Smooth muscle cell (in vitro differentiated cells): ENCODE results near the gene VIPR2. TPM values are rescaled to one million over a fixed set of nuclear protein-coding genes. Genes with fewer than 3 reads are reported as not detected.
A peak's percentile ranks its signal among the peaks of the same experiment; 100 is the strongest.

ENCODE experiments used
- DNase-seq: peaks from one replicate; lab custom pipeline; 2025; ENCODE audit not compliant: unreplicated experiment; lab: John Stamatoyannopoulos, UW
- H2AFZ ChIP-seq: fragments of 200-600 bp; sonication (generic); 2 replicates; pipeline ENCODE4 v1.6.0; 2016; ENCODE audit warnings: antibody characterized with exemption, low read depth, mild to moderate bottlenecking
- H3F3A ChIP-seq: fragments of 200-600 bp; sonication (generic); 2 replicates; pipeline ENCODE4 v1.6.0; 2017; ENCODE audit warnings: antibody characterized with exemption, low read depth
- H3K27ac ChIP-seq: fragments of 200-600 bp; sonication (generic); 2 replicates; pipeline ENCODE4 v1.5.1; 2016; ENCODE audit warnings: low read depth, mild to moderate bottlenecking
- H3K27me3 ChIP-seq: fragments of 200-600 bp; sonication (generic); 2 replicates; pipeline ENCODE4 v1.6.1; 2016; ENCODE audit warnings: low read depth, mild to moderate bottlenecking
- H3K36me3 ChIP-seq: fragments of 200-600 bp; sonication (generic); 2 replicates; pipeline ENCODE4 v1.5.1; 2016; ENCODE audit warnings: low read depth
- H3K4me1 ChIP-seq: fragments of 200-600 bp; sonication (generic); 2 replicates; pipeline ENCODE4 v1.5.1; 2016; ENCODE audit warnings: low read depth
- H3K4me2 ChIP-seq: fragments of 200-600 bp; sonication (generic); 2 replicates; pipeline ENCODE4 v1.6.0; 2016; ENCODE audit warnings: mild to moderate bottlenecking
- H3K4me3 ChIP-seq: fragments of 200-600 bp; sonication (generic); 2 replicates; pipeline ENCODE4 v1.5.1; 2016; ENCODE audit warnings: mild to moderate bottlenecking
- H3K79me2 ChIP-seq: fragments of 200-600 bp; sonication (generic); 2 replicates; pipeline ENCODE4 v1.6.0; 2016; ENCODE audit warnings: low read depth, mild to moderate bottlenecking
- H3K9ac ChIP-seq: fragments of 200-600 bp; sonication (generic); 2 replicates; pipeline ENCODE4 v1.6.0; 2016; ENCODE audit warnings: low read depth
- H3K9me3 ChIP-seq: fragments of 200-600 bp; sonication (generic); replicated peaks from 2 replicates; pipeline ENCODE4 v1.5.1; 2016; ENCODE audit warnings: low read depth
- H4K20me1 ChIP-seq: fragments of 200-600 bp; sonication (generic); 2 replicates; pipeline ENCODE4 v1.6.0; 2016; ENCODE audit warnings: low read depth
- CTCF ChIP-seq: fragments of 200-600 bp; sonication (generic); IDR thresholded peaks from 2 replicates; pipeline ENCODE4 v1.5.1; 2017; ENCODE audit warnings: borderline replicate concordance, mild to moderate bottlenecking, antibody characterized with exemption; ENCODE audit not compliant: insufficient read depth, poor library complexity, severe bottlenecking
- WGBS: methylation state at CpG from one replicate; pipeline ENCODE4 v1.1.7; 2016; ENCODE audit warnings: low lambda C conversion rate; 5-methylcytosine and 5-hydroxymethylcytosine counted together
- polyA plus RNA-seq: library from polyadenylated mRNA; unstranded; fragments of >200 nt; fragmentation: Nextera tagmentation; extraction: Ambion mirVana; gene quantifications from 2 replicates; pipeline ENCODE4 v1.2.1, GENCODE V29; 2016
- total RNA-seq: library from RNA; depleted of rRNA; stranded (reverse); fragments of >200 nt; gene quantifications from 2 replicates; pipeline ENCODE4 v1.2.3, GENCODE V29; 2014

The VIPR2 gene
- total and polyA plus RNA-seq, 2 experiments from 2014 or later, result not detected

- Histone ChIP-seq H3F3A (no peaks in the 10 kb centered on the region), H4K20me1 (no peaks in the 10 kb centered on the region), H3K9ac (no peak overlapping the region), H3K4me3 (peak overlapping the region; percentile 56), H3K79me2 (no peaks in the 10 kb centered on the region), H3K27me3 (peaks cover 59% of the 10 kb centered on the region), H3K9me3 (no peaks in the 10 kb centered on the region), H3K4me1 (peaks cover 26% of the 10 kb centered on the region), H2AFZ (peak overlapping the region; percentile 18), H3K27ac (no peak overlapping the region), H3K4me2 (peak overlapping the region; percentile 91), H3K36me3 (no peaks in the 10 kb centered on the region)
- no peak for DNase-seq
- 4% methylated on average over 69 of the region's 97 CpGs for WGBS
- no peak for TF ChIP-seq CTCF
Measured at GRCh38 chr7:159143780-159144757, 598 bp downstream of the VIPR2 start.

GRCh38 chr7:159142730-159143129, 1.9 kb downstream of the VIPR2 start:
- Histone ChIP-seq H3F3A (no peaks in the 10 kb centered on the region), H3K79me2 (no peaks in the 10 kb centered on the region), H3K36me3 (no peaks in the 10 kb centered on the region), H3K4me1 (peaks cover 26% of the 10 kb centered on the region), H3K9me3 (no peaks in the 10 kb centered on the region), H3K27ac (no peak overlapping the region), H3K4me3 (no peak overlapping the region), H3K4me2 (no peak overlapping the region), H4K20me1 (no peaks in the 10 kb centered on the region), H3K27me3 (peaks cover 59% of the 10 kb centered on the region), H3K9ac (no peak overlapping the region), H2AFZ (no peak overlapping the region)
- DNase-seq, result no peak
- 66% methylated on average over 10 of the region's 10 CpGs for WGBS
- TF ChIP-seq CTCF, result no peak

GRCh38 chr7:159142199-159142598, 2.5 kb downstream of the VIPR2 start:
- no peaks in the 10 kb centered on the region for H3K79me2 ChIP-seq
- H3K9me3 ChIP-seq, result no peaks in the 10 kb centered on the region
- H3K36me3 ChIP-seq, result no peaks in the 10 kb centered on the region
- no peak overlapping the region for H3K4me3 ChIP-seq
- H3K27ac ChIP-seq, result no peak overlapping the region
- no peak for TF ChIP-seq CTCF
- no peak for DNase-seq
- H3K27me3 ChIP-seq, result peaks cover 59% of the 10 kb centered on the region
- H3K4me1 ChIP-seq, result peaks cover 26% of the 10 kb centered on the region
- H3F3A ChIP-seq, result no peaks in the 10 kb centered on the region
- 69% methylated on average over 5 of the region's 5 CpGs for WGBS
- no peak overlapping the region for H3K9ac ChIP-seq
- H3K4me2 ChIP-seq, result no peak overlapping the region
- no peak overlapping the region for H2AFZ ChIP-seq
- H4K20me1 ChIP-seq, result no peaks in the 10 kb centered on the region
